ENCODE data around the gene TMED5.

Gene TMED5

GRCh38 chr1:93132638-93133037 lies 47.6 kb downstream of the TMED5 start:
- Histone ChIP-seq H2BK120ac (ENCODE audit: low read depth, low read length) (no peak overlapping the region), H3K9ac (ENCODE audit: low read length) (no peak overlapping the region), H2BK12ac (ENCODE audit: low read length in 2 of 2) (no peak overlapping the region), H3K4me2 (ENCODE audit: low read length, poor library complexity, severe bottlenecking) (no peak overlapping the region), H3K18ac (ENCODE audit: low read depth in 1 of 2, low read length in 2 of 2) (no peak overlapping the region), H3K27ac (ENCODE audit: low read length, poor library complexity, severe bottlenecking) (no peak overlapping the region), H2BK15ac (ENCODE audit: low read depth, poor library complexity, severe bottlenecking) (no peak overlapping the region), H3K36me3 (ENCODE audit: control insufficient read depth in 1 of 2, insufficient read depth in 2 of 2, low read depth in 1 of 2, low read length in 2 of 2) (peaks cover 15 to 46% of the 10 kb centered on the region in 2 experiments), H2BK5ac (ENCODE audit: low read depth, low read length, poor library complexity, severe bottlenecking) (no peak overlapping the region), H2AFZ (ENCODE audit: low read depth, low read length) (no peak overlapping the region), H3K14ac (ENCODE audit: low read length in 2 of 2) (no peak overlapping the region), H3K23ac (ENCODE audit: low read length in 2 of 2) (no peak overlapping the region), H2AK5ac (ENCODE audit: low read length, severe bottlenecking) (no peak overlapping the region), H3K9me3 (ENCODE audit: control insufficient read depth, low read length) (no peaks in the 10 kb centered on the region), H3K4me1 (ENCODE audit: control insufficient read depth, insufficient read depth, low read depth, low read length) (no peaks in the 10 kb centered on the region), H3K4ac (ENCODE audit: low read depth in 1 of 2, low read length in 2 of 2) (no peak overlapping the region), H3K27me3 (ENCODE audit: control insufficient read depth in 1 of 2, insufficient read depth in 1 of 2, low read length in 2 of 2) (no peaks in the 10 kb centered on the region), H4K8ac (ENCODE audit: low read length) (no peak overlapping the region), H4K91ac (ENCODE audit: low read length) (no peak overlapping the region), H3K4me3 (ENCODE audit: insufficient read depth in 1 of 2, low read depth in 1 of 2, low read length in 2 of 2) (no peak overlapping the region), H3K79me1 (replicated peaks; ENCODE audit: low read length, poor library complexity, severe bottlenecking) (peaks cover 15% of the 10 kb centered on the region)
- no peak for DNase-seq

- Histone ChIP-seq H2BK120ac (ENCODE audit: low read depth, low read length) (no peak overlapping the region), H3K4me3 (ENCODE audit: insufficient read depth in 1 of 2, low read depth in 1 of 2, low read length in 2 of 2) (no peak overlapping the region), H2BK15ac (ENCODE audit: low read depth, poor library complexity, severe bottlenecking) (no peak overlapping the region), H3K27me3 (ENCODE audit: control insufficient read depth in 1 of 2, insufficient read depth in 1 of 2, low read length in 2 of 2) (no peaks in the 10 kb centered on the region), H3K18ac (ENCODE audit: low read depth in 1 of 2, low read length in 2 of 2) (no peak overlapping the region), H4K8ac (ENCODE audit: low read length) (no peak overlapping the region), H3K9me3 (ENCODE audit: control insufficient read depth, low read length) (no peaks in the 10 kb centered on the region), H3K4me2 (ENCODE audit: low read length, poor library complexity, severe bottlenecking) (no peak overlapping the region), H2AK5ac (ENCODE audit: low read length, severe bottlenecking) (no peak overlapping the region), H3K79me1 (replicated peaks; ENCODE audit: low read length, poor library complexity, severe bottlenecking) (peaks cover 12% of the 10 kb centered on the region), H3K23ac (ENCODE audit: low read length in 2 of 2) (no peak overlapping the region), H2AFZ (ENCODE audit: low read depth, low read length) (no peak overlapping the region), H2BK5ac (ENCODE audit: low read depth, low read length, poor library complexity, severe bottlenecking) (no peak overlapping the region), H3K9ac (ENCODE audit: low read length) (no peak overlapping the region), H3K4me1 (ENCODE audit: control insufficient read depth, insufficient read depth, low read depth, low read length) (no peaks in the 10 kb centered on the region), H2BK12ac (ENCODE audit: low read length in 2 of 2) (no peak overlapping the region), H3K27ac (ENCODE audit: low read length, poor library complexity, severe bottlenecking) (no peak overlapping the region), H4K91ac (ENCODE audit: low read length) (no peak overlapping the region), H3K14ac (ENCODE audit: low read length in 2 of 2) (no peak overlapping the region), H3K4ac (ENCODE audit: low read depth in 1 of 2, low read length in 2 of 2) (no peak overlapping the region), H3K36me3 (ENCODE audit: control insufficient read depth in 1 of 2, insufficient read depth in 2 of 2, low read depth in 1 of 2, low read length in 2 of 2) (peaks cover 6 to 33% of the 10 kb centered on the region in 2 experiments)
- DNase-seq, result no peak
Observed at GRCh38 chr1:93129507-93130099, 50.6 kb downstream of the TMED5 start.

DNA sequence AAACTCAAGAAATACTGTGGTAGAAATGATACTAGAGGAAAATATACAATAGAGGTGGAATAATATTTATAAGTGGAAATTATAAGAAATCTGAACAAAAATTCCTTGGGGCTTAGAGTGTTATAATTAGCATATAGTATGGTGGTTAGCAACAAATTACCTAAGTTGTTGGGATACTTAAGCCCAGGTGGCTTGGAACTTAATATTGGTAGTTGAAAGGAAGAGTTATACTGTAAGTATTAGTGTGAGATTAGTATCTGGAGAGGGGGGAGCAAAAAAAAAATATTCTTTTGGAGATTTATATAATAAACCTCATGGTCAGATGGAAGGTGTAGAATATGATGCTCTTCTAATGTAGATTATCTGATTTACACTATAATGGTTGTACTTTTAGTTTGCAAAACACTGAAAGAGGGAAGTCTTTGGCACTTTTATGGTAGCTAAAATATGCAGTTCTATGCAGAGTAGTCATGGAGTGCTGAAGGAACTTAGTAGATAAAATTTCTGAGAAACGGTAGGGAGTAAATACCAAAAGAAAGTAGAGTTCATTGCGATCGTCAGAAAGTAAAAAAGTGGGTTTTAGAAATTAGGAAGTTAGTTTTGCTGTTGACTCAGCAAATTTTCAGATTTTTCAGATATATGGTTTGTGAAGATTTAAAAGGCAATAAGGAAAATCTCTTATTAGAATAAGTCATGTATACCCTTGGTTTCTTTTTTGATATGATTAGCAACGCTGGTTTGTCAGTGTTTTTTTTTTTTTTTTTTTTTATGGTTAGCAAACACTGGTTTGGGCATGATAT lies 55.5 kb downstream of the TMED5 start:
- no peak overlapping the region for H2BK12ac ChIP-seq (ENCODE audit: low read length in 2 of 2)

DNA sequence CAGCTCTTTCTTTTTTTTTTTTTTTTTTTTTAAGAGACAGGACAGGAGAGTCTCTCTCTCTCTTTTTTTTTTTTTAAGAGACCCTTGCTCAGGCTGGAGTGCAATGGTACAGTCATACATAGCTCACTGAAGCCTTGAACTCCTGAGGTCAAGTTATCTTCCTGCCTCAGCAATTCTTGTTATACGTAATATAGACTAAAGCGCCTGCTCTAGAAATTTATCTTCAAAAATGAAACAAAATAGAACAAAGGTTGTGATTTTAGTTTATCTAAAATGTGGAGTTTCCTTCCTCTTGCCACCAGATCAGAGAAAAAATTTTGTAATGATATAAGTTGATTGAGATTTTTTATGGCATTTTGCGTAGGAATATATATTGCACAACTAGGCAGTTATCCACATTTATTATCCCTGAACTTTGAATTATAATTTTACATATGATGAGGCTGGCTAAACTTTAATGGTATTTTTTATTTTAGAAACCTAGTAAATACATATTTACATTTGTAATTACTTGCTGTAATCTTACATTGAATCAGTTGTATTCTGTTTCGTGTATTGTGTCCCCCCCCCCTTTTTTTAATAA lies 56.9 kb downstream of the TMED5 start:
- WGBS, result no CpG with 5 or more reads among the region's 4 CpGs
- Histone ChIP-seq H3K4ac (ENCODE audit: low read depth in 1 of 2, low read length in 2 of 2) (no peak overlapping the region), H2AFZ (ENCODE audit: low read depth, low read length) (no peak overlapping the region), H3K23ac (ENCODE audit: low read length in 2 of 2) (no peak overlapping the region), H3K9ac (ENCODE audit: low read length) (no peak overlapping the region), H2BK120ac (ENCODE audit: low read depth, low read length) (no peak overlapping the region), H3K4me1 (ENCODE audit: control insufficient read depth, insufficient read depth, low read depth, low read length) (no peaks in the 10 kb centered on the region), H3K4me2 (ENCODE audit: low read length, poor library complexity, severe bottlenecking) (no peak overlapping the region), H3K27me3 (ENCODE audit: control insufficient read depth in 1 of 2, insufficient read depth in 1 of 2, low read length in 2 of 2) (no peaks in the 10 kb centered on the region), H2BK15ac (ENCODE audit: low read depth, poor library complexity, severe bottlenecking) (no peak overlapping the region), H3K27ac (ENCODE audit: low read length, poor library complexity, severe bottlenecking) (no peak overlapping the region), H3K14ac (ENCODE audit: low read length in 2 of 2) (no peak overlapping the region), H4K91ac (ENCODE audit: low read length) (no peak overlapping the region), H2BK12ac (ENCODE audit: low read length in 2 of 2) (no peak overlapping the region), H3K9me3 (ENCODE audit: control insufficient read depth, low read length) (no peaks in the 10 kb centered on the region), H2AK5ac (ENCODE audit: low read length, severe bottlenecking) (no peak overlapping the region), H4K8ac (ENCODE audit: low read length) (no peak overlapping the region), H3K36me3 (ENCODE audit: control insufficient read depth in 1 of 2, insufficient read depth in 2 of 2, low read depth in 1 of 2, low read length in 2 of 2) (peaks cover 3 to 37% of the 10 kb centered on the region in 2 experiments), H3K4me3 (ENCODE audit: insufficient read depth in 1 of 2, low read depth in 1 of 2, low read length in 2 of 2) (no peak overlapping the region), H3K79me1 (replicated peaks; ENCODE audit: low read length, poor library complexity, severe bottlenecking) (peaks cover 5% of the 10 kb centered on the region), H2BK5ac (ENCODE audit: low read depth, low read length, poor library complexity, severe bottlenecking) (no peak overlapping the region), H3K18ac (ENCODE audit: low read depth in 1 of 2, low read length in 2 of 2) (no peak overlapping the region)
- DNase-seq, result no peak

More for the DNA sequence above, 55.5 kb downstream of the TMED5 start:
- H3K27me3 ChIP-seq (ENCODE audit: control insufficient read depth in 1 of 2, insufficient read depth in 1 of 2, low read length in 2 of 2), result no peaks in the 10 kb centered on the region
- H4K8ac ChIP-seq (ENCODE audit: low read length), result no peak overlapping the region
- no peak overlapping the region for H3K4me3 ChIP-seq (ENCODE audit: insufficient read depth in 1 of 2, low read depth in 1 of 2, low read length in 2 of 2)
- H3K79me1 ChIP-seq (replicated peaks; ENCODE audit: low read length, poor library complexity, severe bottlenecking), result peaks cover 4% of the 10 kb centered on the region
- no peak overlapping the region for H3K23ac ChIP-seq (ENCODE audit: low read length in 2 of 2)
- WGBS, result 78% methylated on average over 4 of the region's 4 CpGs
- H3K4ac ChIP-seq (ENCODE audit: low read depth in 1 of 2, low read length in 2 of 2), result no peak overlapping the region
- H3K4me2 ChIP-seq (ENCODE audit: low read length, poor library complexity, severe bottlenecking), result no peak overlapping the region
- H2BK5ac ChIP-seq (ENCODE audit: low read depth, low read length, poor library complexity, severe bottlenecking), result no peak overlapping the region
- H3K9ac ChIP-seq (ENCODE audit: low read length), result no peak overlapping the region
- H3K14ac ChIP-seq (ENCODE audit: low read length in 2 of 2), result no peak overlapping the region
- no peak overlapping the region for H2AK5ac ChIP-seq (ENCODE audit: low read length, severe bottlenecking)
- DNase-seq, result no peak
- no peak overlapping the region for H2BK15ac ChIP-seq (ENCODE audit: low read depth, poor library complexity, severe bottlenecking)
- no peaks in the 10 kb centered on the region for H3K4me1 ChIP-seq (ENCODE audit: control insufficient read depth, insufficient read depth, low read depth, low read length)
- no peak overlapping the region for H3K27ac ChIP-seq (ENCODE audit: low read length, poor library complexity, severe bottlenecking)
- no peak overlapping the region for H4K91ac ChIP-seq (ENCODE audit: low read length)
- no peaks in the 10 kb centered on the region for H3K9me3 ChIP-seq (ENCODE audit: control insufficient read depth, low read length)
- H3K18ac ChIP-seq (ENCODE audit: low read depth in 1 of 2, low read length in 2 of 2), result no peak overlapping the region
- H2AFZ ChIP-seq (ENCODE audit: low read depth, low read length), result no peak overlapping the region
- no peak overlapping the region for H2BK120ac ChIP-seq (ENCODE audit: low read depth, low read length)
- peaks cover 3 to 25% of the 10 kb centered on the region in 2 experiments for H3K36me3 ChIP-seq (ENCODE audit: control insufficient read depth in 1 of 2, insufficient read depth in 2 of 2, low read depth in 1 of 2, low read length in 2 of 2)
